Measurements from ENCODE around the gene CDC14C.
"Not testable (repeated sequence)": the region's sequence is repeated elsewhere in the genome, so short reads cannot be mapped to it uniquely, and the experiment has no call there.

Gene CDC14C

DNA sequence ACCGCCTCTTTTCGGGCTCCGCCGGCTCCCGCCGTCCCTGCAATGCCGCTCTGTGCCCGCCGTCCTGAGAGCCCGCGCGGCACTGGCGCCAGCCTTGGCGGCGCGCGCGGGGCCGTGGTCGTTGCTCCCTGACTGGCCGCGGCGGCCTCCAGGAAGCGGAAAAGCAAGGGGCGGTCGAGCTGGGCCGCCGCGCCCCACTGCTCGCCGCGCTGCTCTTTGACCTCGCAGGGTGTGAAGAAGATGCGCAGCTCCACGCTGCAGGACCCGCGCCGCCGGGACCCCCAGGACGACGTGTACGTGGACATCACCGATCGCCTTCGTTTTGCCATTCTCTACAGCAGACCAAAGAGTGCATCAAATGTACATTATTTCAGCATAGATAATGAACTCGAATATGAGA lies at the start of gene CDC14C:
Gene CDC14C (plus strand): TSS at position 115 of the 400 bp plus-strand sequence. CDS start 126 bp downstream, at position 241.
- no peak for DNase-seq

- DNase-seq, result no peak
Observed at GRCh38 chr7:48875045-48875916, 49.1 kb upstream of the CDC14C start.

DNA sequence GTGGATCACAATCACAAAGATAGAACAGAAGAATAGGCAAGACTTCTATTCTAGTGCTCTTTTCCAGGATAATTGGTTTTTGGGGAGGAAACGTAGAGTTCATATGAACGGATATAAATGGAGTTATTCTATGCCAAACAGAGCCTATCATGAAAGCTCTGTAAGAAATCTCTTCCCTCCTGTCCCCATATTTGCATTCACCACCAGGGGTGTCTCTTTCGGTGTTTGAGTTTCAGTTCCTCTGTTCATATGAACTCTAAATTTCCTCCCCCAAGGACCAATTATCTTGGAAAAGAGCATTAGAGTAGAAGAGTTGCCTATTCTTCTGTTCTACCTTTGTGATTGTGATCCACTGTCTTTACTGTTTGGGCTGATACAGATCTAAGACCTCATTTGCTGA lies 48.3 kb upstream of the CDC14C start:
- no peak for DNase-seq

DNA sequence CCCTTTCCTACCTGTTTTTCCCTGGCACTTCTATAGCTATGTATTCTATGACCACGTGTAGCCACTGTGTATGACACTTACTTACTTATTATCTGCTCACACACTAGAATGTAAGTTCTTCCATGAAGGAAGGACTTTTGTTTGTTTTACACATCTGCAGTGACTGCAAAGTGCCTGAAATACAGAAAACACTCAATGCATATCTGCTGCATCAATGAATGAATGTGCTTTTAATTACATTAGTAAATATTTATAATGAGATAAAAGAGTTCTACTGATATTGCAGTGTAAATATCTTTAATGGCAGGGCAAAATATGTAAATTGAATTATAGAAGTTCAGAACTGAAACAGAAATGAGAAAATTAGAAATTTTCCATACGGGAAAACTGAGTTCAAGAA lies 43.5 kb upstream of the CDC14C start:
- DNase-seq, result no peak

GRCh38 chr7:48887500-48887899 lies 36.8 kb upstream of the CDC14C start:
- DNase-seq, result no peak

GRCh38 chr7:48894574-48894973 lies 29.8 kb upstream of the CDC14C start:
- no peak for DNase-seq

GRCh38 chr7:48899932-48900331 lies 24.4 kb upstream of the CDC14C start:
- no peak for DNase-seq

GRCh38 chr7:48901966-48902365 lies 22.4 kb upstream of the CDC14C start:
- DNase-seq, result no peak

- no peak for DNase-seq
Observed at GRCh38 chr7:48904975-48905374, 19.4 kb upstream of the CDC14C start.

GRCh38 chr7:48905686-48906085 lies 18.7 kb upstream of the CDC14C start:
- DNase-seq, result not testable (repeated sequence)

GRCh38 chr7:48909887-48910286 lies 14.5 kb upstream of the CDC14C start:
- not testable (repeated sequence) for DNase-seq

DNA sequence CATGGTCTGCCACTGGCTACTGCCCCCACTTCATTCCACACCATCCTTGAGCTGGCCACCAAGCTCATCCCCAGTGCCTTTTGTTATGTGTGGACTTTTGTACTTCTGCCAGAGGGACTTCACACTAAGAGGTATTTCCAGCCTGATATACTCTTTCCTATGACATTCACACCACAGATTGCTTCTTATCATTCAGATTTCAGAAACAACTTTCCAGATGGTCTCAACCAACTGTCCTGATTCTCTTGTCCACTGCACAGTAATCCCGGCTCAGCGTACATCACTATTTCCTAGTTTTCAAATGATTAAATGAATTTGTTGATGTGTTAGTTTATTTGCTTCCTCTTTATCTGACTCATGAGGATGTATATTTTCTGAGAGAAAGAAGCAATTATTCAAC lies 7.1 kb downstream of the CDC14C start:
- no peak for DNase-seq

DNA sequence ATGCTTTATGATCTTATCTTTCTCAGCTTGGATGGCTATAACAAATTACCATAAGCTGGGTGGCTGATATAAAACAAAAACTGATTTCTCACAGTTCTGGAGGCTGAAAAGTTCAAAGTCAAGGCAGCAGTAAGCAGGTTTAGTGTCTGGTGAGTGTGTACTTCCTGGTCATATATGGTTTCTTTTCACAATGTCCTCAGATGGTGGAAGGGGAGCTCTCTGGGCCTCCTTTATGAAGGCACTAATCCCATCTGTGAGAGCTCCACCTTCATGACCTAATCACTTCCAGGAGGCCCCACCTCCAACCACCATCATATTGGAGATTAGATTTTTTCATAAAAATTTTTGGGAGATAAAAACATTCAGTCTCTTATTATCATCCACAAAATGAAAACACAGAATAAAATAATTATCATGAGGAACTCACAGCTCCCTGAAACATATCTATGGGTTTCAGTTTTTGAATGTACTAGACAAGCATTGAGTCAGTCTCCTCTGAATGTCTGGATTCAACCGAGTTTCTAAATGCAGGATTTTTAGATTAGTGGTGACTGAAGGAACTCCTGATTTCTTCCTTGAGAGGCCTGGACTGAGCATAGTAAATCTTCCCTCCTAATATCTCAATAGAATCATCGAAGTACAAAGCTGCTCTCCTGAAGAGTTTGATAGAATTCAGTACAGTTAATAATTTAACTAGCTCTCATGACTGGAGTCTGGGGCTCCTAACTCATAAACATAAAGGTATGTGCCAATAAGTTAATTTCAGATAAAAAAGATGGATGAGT lies 8.0 kb downstream of the CDC14C start:
- DNase-seq, result no peak

DNA sequence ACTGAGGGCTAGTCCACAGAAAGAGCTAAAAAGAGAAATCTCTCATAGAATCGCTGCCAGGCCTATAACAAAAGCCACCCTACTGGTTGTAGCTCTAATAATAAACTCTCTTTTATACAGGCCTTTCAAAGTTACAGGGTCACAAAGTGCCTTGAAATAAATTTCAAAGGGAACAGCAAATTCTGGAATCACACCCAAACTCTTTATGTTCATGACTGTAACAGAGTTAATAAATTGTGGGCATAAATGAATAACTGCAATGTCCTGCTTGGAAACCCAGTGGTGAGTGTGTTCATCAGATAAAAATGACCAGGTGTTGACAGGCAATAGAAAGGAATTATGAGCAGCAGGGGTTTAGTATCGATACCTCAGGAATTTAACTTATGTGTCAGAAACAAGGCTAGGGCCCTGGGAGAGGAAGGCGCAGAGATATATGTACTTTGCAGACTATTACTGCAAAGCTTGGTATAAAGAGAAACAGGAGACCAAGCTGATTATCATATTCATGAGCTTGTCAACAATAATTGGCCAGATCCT lies 9.3 kb downstream of the CDC14C start:
- DNase-seq, result no peak

DNA sequence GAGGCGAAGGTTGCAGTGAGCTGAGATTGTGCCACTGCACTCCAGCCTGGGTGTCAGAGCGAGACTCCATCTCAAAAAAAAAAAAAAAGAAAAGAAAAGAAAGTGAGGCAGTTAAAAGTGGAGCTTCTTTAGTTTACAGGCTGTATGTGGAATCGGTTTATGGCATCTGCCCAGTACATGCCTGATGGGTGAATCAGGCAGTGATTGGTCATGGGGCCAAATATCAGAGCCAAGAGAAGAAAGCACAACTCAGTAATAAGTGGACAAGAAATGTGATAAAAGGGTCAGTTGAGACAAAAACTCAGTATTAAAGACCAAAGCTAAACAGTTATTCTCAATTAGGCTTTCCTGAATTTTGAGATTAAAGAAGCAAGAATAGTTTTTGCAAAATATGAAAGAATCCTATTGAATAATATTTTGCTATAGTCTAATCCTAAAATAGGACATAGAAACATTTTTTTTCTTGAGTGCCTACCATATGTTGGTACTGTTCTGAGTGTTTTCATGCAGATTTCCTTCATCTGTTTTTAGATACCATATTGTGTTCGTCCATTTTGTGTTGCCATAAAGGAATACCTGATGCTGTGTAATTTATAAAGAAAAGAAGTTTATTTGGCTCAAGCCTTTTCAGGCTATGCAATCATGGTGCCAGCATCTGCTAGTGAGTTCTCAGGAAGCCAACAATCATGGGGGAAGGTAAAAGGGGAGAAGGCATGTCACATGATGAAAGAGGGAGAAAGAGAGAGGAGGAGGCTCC lies 14.4 kb downstream of the CDC14C start:
- no peak for DNase-seq

- DNase-seq, result no peak
Observed at GRCh38 chr7:48943279-48943990, 19.1 kb downstream of the CDC14C start.

DNA sequence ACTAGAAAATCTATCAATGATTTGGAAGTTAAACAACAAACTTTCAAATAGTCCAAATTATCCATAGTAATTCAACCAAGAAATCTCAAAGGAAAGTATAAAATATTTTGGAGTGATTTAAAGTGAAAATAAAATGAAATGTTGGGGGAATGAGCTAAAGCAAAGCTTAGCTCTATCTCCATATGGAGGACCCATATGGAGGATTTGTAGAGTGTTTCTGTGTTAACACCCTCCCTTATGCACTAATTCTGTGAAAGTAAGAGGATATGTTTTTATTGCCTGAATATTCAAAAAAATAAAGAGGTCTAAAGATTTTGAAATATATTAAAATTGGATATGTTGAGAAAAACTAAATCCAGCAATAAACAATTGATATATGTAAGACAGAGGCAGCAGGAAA lies 31.6 kb downstream of the CDC14C start:
- DNase-seq, result no peak

DNA sequence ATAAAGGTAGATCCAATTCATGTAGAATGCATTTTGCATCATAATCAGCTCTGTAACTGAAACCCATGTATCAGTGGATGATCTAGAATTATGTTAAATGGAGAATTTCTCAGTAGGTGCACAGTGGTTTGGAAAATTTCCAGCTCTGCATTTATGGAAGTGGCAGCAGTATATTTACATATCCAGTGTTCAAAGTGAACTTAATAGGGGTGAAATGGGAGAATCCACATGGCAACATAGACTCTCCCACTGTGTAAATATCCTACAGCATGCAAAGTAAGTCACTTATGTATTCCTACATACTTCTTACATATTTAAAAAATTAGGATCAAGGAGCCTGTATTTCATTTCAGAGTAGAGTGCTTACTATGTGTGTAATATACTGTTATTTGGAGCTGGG lies 35.3 kb downstream of the CDC14C start:
- DNase-seq, result no peak

- no peak for DNase-seq
Observed at GRCh38 chr7:48962821-48963505, 38.6 kb downstream of the CDC14C start.

DNA sequence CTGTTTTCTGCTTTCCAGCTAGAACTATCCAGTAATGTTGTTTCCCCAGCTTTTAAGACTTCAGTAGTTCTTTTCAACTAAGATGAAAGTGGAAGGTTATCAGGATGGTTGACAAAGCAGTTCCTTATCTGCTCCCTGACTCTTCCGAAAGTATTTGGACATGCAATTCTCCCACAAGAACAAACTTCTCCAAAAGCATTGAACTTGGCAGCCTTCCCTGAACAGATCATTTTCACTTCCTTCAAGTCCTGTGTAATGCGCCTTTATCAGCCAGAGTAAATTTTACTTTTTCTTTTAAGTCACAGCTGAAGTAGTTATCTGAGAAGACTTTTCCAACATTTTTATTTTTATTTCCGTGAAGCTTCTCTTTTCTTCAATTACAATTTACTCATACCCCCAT lies 39.7 kb downstream of the CDC14C start:
- no peak for DNase-seq

DNA sequence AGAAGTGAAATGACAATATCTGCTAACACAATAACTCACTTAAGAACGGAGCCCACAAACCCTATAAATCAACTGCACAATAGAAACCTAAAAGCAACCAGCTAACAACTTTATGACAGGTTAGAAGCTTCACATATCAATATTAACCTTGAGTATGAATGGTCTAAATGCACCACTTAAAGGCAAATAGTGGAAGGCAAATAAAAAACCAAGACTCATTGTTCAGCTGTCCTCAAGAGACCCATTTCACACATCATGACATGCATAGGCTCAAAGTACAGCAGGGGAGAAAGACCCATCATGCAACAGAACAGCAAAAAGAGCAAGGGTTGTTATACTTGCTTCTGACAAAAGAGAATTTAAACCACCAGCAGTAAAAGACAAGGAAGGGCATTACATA lies 46.8 kb downstream of the CDC14C start:
- no peak for DNase-seq

DNA sequence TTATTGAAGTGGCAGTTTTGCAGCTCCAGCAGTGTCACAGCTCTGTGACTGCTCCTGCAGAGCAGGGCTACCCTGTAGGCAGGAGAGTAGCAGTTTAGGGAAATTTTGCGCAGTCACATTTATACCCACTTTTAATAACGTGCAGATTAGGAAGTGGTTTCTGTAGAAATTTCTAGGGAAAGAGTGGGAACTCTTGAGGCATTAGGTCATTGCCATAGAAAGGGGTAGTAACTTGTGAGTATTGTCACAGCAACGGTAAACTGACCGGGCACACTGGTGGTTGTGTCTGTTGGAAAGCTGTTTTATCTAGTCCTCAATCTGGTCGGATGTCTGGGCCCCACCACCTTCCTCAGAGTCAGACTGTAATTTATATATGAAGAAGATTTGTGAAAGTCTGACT lies 51.9 kb downstream of the CDC14C start:
- DNase-seq, result no peak
